ENCODE results near the gene CD2AP.

Gene CD2AP

DNA sequence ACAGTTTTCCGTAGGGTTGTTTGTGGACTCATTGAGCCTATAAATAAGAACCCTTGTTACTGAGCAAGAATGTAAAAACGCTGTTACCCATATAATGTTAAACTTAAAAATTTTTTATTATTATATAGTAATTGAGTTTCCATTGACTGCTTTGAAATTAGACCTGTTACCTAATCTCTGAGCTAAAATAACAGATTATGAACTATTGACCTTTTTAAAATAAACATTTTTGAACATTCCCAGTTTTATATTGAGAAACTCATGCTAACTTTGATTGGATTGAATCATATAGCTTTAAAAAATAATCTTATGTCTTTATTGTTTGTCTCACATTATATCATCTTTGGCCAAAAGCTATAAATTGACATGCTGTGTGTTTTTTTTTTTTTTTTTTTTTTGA, 95.5 kb downstream of the CD2AP start:
- DNase-seq: no peak

DNA sequence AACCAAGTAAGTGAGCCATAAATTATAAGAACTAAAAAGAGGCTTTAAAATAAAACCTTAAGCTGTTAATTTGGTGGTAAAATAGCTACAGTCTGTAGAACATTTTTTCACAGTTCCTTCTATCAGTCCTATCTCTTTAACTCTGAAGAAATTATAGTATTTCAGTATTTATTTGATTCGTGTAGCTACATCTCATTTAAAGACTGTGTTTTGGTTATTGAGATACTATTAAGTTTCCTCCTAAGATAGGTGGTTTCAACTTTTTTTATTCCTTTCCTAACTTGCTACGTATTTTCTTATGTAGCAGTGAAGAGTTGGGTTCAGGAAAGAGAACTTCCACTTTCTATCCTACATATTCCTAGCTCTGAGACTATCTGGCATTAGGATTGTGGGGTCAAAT, 97.2 kb downstream of the CD2AP start:
- DNase-seq: no peak

DNA sequence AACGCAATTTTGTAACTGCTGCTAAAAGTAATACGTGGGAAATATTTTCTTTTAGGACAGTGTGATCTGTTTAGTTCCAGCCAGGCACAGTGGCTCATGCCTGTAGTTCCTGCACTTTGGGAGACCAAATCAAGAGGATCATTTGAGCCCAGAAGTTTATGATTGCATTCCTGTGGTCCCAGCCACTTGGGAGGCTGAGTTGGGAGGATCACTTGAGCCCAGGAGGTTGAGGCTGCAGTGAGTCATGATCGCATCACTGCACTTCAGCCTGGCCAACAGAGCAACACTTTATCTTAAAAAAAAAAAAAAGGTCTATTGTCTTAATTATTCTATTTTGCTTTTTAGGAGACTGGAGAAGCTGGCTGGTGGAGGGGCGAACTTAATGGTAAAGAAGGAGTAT, 101.5 kb downstream of the CD2AP start:
- DNase-seq: no peak

DNA sequence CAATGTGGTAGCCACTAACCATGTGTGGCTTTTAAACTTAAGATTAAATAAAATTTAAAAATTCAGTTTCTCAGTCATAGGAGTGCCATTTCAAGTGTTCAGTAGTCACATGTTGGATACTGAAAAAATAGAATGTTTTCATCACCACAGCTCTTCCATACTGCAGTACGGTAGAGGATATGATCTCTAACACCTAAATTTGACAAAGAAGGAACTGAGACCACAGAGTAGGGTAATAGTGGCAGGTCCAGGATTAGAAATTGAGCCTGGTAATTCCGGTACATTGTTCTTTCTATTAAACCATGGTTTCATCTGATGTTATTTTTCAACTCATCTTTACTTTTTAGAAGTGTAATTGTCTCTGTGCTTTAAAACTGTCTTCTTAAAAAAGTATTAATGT, 104.0 kb downstream of the CD2AP start:
- no peak for DNase-seq

DNA sequence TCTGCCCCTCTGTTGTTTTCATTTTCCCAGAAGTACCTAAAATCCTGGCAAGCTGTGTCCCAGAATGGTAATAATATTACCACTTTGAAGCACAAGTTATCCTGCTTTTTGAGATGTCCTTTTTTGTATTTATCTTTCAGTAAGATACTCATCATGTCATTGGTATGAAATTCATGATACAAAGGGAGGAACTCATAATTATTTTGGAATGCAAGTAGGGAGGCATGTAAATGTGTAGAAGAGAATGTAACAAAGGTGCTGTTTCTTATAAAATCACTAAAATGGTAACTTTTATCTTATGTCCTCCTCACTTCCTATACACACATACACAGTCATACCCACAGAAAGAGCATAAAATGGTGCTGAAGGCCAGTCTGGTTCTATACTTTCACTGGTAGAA, 109.9 kb downstream of the CD2AP start:
- DNase-seq: no peak

DNA sequence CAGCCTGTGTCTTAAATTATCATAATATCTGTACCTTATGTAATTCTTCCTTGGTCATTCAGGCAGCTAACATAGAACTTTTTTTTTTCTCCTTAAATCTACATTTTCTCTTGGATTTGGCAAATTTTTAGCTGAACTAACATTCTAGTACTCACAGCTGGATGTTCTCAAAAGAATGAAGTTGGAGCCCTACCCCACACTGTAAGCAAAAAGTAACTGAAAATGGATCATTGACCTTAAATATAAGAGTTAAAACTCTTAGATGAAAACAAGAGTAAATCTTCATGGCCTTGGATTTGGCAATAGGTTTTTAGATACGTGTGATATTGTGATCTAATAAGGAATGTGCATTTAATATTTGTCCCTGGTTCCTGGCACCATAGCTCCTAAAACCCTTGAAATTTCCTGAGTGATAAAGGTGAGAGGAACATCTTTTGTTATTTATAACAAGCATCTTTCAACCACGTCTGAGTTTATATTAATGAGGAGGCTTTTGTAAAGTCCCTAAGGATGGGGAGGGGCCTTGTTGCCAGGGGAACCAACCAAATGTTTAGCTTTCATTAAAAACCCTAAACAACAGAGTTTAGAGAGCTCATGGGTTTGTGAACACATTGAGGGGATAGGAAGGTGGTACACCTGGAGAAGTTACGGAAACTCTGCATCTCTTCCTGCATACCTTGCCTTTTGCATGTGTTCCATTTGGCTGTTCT, 114.7 kb downstream of the CD2AP start:
- DNase-seq: no peak

DNA sequence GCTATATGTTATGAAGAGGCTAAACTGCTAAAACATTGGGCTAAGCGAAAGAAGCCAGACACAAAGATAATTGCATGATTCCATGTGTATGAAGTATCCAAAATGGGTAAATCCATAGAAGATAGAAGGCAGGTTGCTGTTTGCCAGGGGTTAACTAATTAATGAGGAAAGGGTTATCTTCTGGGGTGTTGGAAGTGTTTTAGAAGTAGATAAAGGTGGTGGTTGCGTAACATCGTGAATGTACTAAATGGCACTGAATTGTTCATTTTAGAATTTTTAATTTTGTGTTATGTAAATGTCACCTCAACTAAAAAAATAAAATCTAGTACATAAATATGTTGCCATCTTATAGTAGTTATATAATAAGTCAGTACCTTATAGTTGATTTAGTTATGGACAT, 116.4 kb downstream of the CD2AP start:
- no peak for DNase-seq

DNA sequence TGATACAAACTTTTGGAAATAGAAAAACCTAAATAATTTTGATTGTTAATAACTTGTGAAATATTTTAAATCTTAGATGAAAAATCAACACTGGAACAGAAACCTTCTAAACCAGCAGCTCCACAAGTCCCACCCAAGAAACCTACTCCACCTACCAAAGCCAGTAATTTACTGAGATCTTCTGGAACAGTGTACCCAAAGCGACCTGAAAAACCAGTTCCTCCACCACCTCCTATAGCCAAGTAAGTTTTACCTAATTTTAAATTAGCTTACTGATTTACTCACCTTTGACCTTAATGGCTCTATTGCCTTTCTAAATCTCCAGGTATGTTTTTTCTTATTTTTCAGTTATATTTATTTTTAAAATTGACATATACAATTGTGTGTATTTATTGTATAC, 118.2 kb downstream of the CD2AP start:
- no peak for DNase-seq

DNA sequence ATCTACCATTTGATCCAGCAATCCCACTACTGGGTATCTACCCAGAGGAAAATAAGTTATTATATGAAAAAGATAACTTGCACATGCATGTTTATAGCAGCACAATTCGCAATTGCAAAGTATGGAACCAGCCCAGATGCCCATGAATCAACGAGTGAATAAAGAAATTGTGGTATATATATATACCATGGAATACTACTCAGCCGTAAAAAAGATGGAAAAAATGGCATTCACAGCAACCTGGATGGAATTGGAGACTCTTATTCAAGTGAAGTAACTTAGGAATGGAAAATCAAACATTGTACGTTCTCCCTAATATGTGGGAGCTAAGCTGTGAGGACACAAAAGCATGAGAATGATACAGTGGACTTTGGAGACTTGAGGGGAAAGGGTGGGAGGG, 120.8 kb downstream of the CD2AP start:
- DNase-seq: no peak

DNA sequence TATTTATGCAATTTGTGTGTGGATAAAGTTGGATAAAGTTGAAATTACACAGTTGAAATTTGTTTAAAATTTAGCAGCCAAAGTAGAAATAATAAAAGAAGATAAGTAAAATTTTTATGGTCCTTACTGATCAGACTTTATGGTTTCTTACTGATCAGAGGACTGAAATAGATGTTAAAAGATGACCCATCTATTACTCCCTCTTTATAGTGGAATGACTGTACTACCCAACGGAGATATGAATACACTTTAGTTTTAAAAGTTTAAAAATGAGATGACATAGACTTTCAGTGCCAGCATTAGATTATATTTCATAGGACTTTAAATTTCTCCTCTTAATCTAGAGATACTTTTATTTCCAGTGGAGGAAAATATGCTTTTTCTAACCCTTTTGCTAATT, 121.9 kb downstream of the CD2AP start:
- DNase-seq: no peak

DNA sequence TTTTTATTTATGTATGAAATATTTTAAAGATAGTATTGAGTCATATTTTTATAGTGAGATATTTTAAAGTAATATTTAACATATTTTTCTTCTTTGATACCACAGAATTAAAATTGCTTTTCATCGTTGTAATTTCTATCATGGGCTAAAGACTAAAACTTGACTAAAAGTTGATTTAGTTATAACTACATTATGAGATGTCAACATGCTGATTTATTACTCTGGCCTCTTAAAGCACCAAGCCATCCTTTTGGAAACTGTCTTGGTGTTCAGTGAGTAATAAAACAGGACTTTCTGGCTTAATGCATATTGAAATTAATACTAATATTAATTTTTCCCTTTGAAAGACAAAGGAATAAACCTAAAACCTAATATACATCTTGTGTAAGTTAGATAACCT, 125.6 kb downstream of the CD2AP start:
- no peak for DNase-seq

DNA sequence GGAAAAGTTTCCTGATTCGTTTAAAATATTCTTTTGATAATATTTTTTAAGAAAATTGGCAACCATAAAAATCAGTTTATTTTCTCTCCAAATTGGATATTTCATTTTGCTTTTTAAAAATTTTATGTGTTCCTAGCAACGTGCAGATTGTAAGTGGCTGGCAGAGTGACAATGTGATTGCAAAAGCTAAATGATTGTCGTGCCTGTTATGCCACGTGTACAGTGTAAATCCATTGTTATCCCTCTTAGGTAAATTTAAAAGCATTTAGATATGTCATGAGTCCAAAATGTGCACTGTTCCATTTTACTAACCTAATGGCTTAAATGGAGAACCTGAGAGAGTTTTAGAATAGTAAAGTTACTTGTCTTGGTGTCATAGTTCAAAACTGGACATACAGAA, 126.4 kb downstream of the CD2AP start:
- peak in 1 of 2 experiments; percentile 12 for DNase-seq

DNA sequence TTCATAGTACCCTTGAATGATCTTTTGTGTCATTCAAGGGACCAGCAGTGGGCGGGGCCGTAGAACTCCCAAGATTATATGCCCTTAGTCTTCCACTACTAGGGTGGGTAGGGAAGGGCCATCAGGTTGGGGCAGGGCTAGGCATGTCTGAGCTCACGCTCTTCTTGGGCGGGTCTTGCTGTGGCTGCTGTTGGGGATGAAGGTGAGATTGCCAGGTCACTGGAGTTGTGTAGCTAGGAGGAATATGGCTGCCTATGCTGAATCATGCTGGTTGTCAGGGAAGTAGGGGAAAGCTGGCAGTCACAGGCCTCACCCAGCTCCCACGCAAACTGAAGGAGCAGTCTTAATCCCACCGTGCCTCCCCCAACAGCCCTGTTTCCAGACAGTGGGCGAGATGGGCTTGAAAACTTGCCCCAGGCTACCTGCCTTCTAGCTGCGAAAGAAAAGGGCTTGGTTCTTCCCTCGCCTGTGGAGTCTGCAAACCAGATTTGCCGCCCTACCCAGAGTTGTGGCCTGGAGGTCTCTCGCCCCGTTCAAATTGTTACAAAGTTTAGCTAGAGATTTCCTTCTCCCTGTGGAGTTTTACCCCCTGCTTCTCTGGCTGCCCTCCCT, 144.4 kb downstream of the CD2AP start:
- DNase-seq: no peak

DNA sequence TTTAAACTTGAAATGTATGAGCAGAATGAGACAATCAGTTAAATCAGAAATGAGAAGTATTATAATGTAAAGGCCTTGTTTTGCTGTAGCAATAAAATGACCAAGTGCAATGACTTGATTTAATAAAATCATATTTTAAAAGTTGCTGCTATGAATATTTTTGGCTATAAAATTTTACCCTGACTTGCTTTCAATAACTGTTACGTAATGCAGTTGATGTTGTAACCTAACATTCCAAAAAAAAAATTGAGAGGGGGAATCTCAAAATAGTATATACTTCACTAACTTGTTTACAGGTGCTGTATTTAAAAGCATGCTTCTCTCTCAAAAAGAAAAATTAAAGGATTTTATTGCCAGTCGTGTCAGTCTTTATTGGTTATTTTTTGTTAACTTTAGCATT, 149.2 kb downstream of the CD2AP start:
- no peak for DNase-seq

DNA sequence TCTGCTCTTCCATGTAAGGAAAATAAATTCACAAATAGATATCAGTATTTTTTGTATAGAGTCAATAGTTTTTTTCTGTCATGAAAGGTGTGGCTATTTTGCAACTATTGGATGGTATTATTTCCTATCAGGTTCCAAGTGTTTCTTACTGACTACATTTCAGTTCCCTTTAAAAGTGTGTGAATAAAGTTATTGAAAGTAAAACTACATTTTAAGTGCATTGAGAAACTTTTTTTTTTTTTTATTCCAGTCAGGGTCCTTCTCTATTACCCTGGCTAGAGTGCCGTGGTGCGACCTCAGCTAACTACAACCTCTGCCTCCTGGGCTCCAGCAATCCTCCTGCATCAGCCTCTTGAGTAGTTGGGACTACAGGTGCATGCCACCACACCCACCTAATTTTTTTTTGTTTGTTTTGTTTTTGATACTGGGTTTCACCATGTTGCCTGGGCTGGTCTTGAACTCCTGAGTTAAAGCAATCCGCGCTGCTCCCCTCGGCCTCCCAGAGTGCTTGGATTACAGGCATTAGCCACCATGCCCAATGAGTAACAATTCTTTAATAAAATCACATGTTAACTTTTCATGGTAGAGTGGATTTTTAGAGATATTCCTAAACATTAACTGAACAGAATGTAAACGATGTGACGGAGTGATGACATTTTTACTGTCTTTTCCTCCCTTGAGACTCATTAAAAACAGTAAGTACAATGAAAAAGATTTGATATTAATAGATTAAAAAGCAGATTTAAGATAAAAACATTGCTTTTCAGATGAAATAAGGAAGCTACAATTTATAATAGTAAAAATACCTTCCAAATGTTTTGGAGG, 151.1 kb downstream of the CD2AP start:
- DNase-seq: no peak

DNA sequence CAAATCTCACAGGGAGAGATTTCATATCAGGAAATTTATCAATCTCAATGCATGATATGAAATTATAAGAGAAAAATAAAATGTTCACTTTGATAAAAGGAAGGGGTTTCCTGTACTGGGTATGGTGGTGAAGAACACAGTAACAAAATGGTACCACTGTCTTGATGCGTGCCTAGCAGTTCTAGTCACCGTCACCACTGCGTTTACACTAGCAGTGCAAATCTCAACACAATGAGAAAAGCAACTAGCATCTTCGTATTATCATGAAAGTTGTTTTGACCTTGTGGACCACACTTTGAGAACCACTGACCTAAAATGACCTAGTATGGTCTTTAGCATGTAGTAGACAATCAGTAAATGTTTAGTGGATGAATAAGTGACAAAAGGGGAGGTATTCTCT, 152.4 kb downstream of the CD2AP start:
- DNase-seq: no peak

DNA sequence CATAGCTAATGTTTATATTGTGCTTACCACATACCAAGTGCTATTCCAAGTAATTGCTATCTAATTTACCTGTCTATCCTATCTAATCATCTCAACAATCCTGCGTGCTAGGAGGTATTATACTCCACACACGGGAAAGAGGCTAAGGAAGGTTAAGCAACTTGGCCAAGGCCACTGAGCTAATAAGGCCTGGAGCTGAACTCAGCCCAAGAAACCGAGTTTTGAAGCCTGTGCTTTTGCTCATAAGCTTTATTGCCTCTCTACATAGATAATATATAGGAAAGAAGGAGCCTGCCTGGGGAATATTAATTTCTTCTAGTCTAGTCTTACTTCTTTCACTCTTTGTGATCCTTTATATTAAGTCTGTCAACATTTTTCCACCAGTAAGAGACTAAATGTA, 153.0 kb downstream of the CD2AP start:
- no peak for DNase-seq

DNA sequence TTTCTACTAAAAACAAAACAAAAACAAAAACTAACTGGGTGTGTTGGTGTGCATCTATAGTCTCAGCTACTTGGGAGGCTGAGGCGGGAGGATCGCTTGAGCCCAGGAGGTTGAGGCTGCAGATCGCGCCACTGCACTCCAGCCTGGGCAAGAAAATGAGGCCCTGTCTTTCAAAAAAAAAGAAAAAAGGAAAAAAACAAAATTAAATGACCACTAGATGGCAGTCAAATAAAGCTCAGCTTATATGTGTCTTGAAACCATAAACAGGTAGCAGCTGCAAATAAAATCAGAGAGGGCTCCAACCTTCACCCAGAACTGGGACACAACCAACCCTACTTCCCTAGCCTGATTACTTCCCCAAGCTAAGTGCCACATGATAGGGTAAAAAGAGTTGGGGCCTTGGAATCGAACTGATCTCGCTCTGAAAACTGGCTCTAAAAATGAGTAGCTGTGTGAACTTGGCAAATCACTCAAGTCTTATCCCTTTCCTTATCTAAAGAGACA, 153.7 kb downstream of the CD2AP start:
- DNase-seq: peak; percentile 50 to 67

DNA sequence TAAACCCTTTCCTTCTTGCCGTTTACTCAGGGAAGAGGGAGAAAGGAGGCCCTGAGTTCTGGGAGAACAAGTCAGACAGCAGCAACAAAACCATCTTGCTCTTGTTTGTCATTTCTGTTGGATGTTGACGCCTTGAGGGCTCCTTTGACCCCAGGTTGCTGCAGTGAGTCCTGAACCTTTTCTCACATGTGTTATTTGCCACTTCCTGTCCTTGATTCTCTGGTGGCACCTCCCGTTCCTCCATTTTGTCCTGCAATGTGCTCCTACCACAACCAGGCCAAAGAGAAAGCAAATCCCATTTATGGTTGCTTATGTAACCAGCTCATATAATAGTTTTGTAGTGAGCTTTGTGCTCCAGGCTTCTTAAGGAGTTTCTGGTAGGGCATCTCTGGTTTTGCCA, 154.2 kb downstream of the CD2AP start:
- DNase-seq: no peak

DNA sequence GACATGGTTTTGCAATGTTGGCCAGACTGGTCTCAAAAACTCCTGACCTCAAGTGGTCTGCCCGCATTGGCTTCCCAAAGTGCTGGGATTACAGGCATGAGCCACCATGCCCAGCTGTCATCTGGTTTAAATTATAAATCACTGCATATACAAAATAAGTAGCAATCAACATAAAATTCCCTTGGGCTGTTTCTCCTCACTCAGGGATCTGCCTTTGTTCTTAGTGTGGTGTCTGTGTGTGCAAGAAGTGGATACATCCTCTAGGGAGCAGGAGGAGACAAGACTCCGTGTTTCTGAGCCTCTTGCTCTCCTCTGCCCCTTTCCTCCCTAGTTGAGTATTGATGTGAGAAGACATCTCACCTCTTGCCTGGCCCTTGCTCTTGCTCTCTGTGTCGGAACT, 155.6 kb downstream of the CD2AP start:
- no peak for DNase-seq

DNA sequence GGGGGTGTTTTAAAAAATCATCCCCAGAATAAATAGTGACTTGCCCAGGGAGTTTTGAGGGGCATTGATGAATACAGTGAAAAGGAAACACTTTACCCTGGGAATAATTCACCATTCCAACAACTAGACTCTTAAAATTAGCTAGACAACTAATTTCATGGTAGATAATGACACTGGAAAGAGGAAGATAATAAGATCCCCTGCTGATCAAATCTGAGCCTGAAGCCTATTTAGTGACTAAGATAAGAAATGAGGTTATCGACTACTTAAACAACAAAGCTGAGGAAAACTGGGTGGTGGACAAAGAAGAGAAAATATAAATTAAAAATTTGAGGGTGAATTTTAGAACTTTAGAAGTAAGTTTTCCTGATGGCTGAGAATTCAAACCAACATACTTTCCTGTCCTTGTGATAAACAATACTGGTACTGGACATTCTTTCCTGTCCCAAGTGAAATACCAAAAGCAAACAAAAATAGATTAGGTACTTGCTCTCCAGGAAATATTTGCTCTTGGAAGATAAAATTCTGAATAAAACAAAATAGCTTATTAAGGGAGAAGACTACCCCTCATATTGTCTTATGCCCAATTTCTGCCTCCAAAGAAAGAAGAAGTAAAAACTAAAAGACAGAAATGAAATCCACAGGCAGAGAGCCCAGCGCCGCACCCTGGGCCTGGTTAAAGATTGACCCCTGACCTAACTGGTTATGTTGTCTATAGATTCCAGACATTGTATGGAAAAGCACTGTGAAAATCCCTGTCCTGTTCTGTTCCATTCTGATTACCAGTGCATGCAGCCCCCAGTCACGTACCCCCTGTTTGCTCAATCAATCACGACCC, 156.8 kb downstream of the CD2AP start:
- no peak for DNase-seq

DNA sequence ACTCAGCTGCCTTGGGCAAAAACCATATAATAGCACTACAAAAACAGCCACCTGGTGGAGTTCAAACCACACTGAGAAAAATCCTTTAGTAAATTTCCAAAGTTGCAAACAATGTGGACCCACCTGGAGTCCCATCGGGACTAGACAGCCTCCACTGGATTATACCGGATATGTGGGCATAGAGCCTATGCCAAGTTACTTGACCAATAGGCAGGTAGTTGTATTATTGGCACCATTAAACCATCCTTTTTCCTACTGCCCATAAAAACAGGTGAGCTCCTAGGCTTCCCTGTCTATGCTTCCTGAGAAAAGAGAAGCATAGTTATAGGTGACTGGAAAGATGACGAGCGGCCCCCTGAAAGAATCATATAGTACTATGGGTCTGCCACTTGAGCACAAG, 169.1 kb downstream of the CD2AP start:
- no peak for DNase-seq

DNA sequence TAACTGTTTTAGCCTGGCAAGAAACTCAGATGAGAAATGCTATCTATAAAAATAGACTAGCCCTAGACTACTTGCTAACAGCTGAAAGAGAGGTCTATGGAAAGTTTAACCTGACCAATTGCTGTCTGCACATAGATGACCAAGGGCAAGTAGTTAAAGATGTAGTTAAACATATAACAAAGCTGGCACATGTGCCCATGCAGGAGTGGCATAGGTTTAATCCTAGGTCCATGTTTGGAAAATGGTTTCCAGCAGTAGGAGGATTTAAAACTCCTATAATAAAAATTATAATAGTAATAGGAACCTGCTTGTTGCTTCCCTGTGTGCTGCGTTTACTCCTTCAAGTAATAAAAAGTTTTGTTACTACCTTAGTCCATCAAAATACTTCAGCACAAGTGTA, 169.6 kb downstream of the CD2AP start:
- DNase-seq: no peak
